PC-9 (cell line): ENCODE results near the gene SLC43A3.

ENCODE experiments used
- CTCF ChIP-seq: fragments of 200-600 bp; sonication (generic); conservative IDR thresholded peaks from 2 replicates; pipeline ENCODE4 v1.6.1; 2017; ENCODE audit warnings: mixed run types, antibody characterized with exemption, mild to moderate bottlenecking, moderate library complexity
- EZH2 ChIP-seq: fragments of 200-600 bp; sonication (generic); IDR thresholded peaks from 2 replicates; pipeline ENCODE4 v1.8.0; 2017; ENCODE audit warnings: antibody characterized with exemption, low read depth

- TF ChIP-seq CTCF: no peak
- TF ChIP-seq EZH2: no peak
Measured at GRCh38 chr11:57414612-57415212, 12.2 kb downstream of the SLC43A3 start.
